Dedifferentiated amniotic fluid mesenchymal stem cell (primary cell): ENCODE measurements around the gene KLK7.

Experiments used
- DNase-seq: peaks from one replicate; pipeline ENCODE4 v3.0.0-alpha.2; 2016; ENCODE audit errors: extremely low spot score

Gene KLK7

GRCh38 chr19:50933640-50934039, 50.1 kb downstream of the KLK7 start:
- DNase-seq: no peak

GRCh38 chr19:50932690-50933083, 51.0 kb downstream of the KLK7 start:
- no peak for DNase-seq

- no peak for DNase-seq
Observed at GRCh38 chr19:50932018-50932689, 51.6 kb downstream of the KLK7 start.

GRCh38 chr19:50931023-50931422, 52.7 kb downstream of the KLK7 start:
- no peak for DNase-seq

GRCh38 chr19:50928831-50929230, 54.9 kb downstream of the KLK7 start:
- no peak for DNase-seq
